Hematopoietic multipotent progenitor cell treated with erythropoietin and hydrocortisone succinate and interleukin-3 and kit ligand, for 15 days (in vitro differentiated cells): ENCODE results near the gene LMLN.
A peak's percentile ranks its signal among the peaks of the same experiment; 100 is the strongest.
"Not testable (repeated sequence)": the region's sequence is repeated elsewhere in the genome, so short reads cannot be mapped to it uniquely, and the experiment has no call there.

Experiments
- DNase-seq: peaks from one replicate; pipeline ENCODE4 v3.0.0-alpha.2; 2015; ENCODE audit warnings: low spot score

Gene LMLN, protein sequence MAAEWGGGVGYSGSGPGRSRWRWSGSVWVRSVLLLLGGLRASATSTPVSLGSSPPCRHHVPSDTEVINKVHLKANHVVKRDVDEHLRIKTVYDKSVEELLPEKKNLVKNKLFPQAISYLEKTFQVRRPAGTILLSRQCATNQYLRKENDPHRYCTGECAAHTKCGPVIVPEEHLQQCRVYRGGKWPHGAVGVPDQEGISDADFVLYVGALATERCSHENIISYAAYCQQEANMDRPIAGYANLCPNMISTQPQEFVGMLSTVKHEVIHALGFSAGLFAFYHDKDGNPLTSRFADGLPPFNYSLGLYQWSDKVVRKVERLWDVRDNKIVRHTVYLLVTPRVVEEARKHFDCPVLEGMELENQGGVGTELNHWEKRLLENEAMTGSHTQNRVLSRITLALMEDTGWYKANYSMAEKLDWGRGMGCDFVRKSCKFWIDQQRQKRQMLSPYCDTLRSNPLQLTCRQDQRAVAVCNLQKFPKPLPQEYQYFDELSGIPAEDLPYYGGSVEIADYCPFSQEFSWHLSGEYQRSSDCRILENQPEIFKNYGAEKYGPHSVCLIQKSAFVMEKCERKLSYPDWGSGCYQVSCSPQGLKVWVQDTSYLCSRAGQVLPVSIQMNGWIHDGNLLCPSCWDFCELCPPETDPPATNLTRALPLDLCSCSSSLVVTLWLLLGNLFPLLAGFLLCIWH

GRCh38 chr3:197959891-197960693 is at the start of gene LMLN:
Gene LMLN, plus strand, starts transcription at chr3:197960217. Its CDS starts 29 bp downstream, at chr3:197960246.
- peak; percentile 97 for DNase-seq

DNA sequence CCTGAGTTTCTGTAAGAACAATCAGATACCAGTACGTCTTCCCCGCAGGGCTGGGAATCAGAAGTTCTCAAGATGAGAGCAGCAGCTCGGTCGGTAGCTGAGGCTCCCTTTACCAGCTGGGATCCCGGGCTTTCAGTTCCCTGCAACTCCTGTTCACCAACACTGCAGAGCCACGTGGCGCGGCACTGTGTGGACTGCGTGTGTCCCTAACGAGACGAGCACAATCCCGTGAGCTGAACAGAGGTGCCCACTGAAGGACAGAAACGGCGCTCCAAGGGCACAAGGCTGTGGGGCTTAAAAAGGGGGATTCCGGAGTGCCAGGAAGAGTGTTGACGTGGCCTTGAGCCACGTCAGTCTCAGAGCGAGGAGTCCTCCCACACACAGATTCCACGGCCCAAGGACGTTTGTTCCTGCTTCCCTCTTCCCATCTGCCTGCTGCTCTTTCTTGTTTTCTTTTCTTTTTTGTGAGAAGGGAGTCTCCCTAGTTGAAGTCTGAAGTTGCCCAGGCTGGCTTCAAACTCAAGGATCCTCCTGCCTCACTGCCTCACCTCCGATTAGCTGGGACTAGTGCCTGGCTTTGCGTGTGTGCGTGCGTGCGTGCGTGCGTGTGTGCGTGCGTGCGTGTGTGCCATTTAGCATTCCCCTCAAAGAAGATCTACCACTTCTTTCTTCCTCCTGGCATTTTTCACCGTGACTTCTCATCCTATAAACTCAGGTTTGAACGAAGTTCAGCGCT is 47.1 kb upstream of the LMLN start:
- no peak for DNase-seq

DNA sequence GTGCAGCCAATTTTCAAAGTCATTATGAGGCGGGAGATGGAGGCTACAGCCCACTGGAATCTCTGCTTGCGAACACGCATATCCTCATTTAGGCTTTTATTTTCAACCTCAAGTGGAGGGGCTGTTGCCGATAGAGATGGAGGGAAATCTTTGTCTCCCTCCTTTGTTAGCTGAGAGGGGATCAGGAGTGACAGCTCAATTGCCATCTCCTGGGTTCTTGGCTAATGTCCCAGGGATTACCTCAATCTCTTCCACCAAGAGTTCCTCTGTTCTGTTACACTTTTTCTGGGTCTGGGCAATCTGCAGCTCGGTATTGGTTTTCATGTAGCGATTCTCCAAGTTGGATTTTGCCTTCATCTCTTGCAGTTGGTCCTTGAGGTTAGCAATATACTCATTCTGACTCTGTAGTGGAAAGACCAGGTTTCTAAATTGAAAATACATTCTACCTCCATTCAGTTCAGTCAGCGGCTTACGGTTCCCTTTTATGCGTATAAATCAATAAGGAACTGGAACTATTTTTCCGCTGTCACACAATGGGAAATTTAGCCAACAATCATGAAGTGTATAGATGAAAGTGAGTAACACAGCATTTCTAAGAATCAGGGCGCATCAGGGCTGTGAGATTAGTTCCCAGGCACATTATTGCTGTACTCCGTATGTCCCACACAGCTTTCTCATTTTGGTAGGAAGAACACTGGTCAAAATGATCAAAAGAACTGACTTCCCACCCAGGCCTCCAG is 46.2 kb upstream of the LMLN start:
- DNase-seq = no peak

DNA sequence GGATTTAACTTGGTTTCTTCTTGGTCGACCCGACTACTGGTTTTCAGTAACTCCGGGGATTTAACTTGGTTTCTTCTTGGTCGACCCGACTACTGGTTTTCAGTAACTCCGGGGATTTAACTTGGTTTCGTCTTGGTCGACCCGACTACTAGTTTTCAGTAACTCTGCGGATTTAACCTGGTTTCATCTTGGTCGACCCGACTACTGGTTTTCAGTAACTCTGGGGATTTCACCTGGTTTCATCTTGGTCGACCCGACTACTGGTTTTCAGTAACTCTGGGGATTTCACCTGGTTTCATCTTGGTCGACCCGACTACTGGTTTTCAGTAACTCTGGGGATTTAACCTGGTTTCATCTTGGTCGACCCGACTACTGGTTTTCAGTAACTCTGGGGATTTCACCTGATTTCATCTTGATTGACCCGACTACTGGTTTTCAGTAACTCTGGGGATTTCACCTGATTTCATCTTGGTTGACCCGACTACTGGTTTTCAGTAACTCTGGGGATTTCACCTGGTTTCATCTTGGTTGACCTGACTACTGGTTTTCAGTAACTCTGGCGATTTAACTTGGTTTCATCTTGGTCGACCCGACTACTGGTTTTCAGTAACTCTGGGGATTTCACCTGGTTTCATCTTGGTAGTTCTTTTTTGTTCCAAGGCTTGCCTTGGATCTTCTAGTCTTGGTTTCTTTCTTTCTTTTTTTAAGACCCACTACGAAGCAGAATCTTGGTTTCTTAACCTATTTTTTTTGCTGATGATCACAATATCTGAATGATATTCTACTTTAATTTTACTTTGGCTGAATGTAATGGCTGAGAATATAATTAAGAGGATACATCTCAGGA is 38.4 kb upstream of the LMLN start:
- DNase-seq = not testable (repeated sequence)

GRCh38 chr3:197926418-197926817 is 33.6 kb upstream of the LMLN start:
- DNase-seq = no peak

DNA sequence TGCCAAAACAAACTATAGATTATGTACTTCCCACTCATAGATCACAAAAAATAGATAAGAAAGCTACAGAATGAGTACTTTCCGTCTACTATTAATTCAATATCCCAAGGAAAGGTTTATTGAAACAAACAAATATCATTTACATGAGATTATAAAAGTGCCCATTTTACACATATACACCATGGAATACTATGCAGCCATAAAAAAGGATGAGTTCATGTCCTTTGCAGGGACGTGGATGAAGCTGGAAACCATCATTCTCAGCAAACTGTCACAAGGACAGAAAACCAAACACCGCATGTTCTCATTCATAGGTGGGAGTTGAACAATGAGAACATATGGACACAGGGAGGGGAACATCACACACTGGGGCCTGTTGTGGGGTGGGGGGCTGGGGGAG is 32.4 kb upstream of the LMLN start:
- not testable (repeated sequence) for DNase-seq

- DNase-seq = no peak
These were observed 23.1 kb upstream of the LMLN start for GRCh38 chr3:197936819-197937384.

- no peak for DNase-seq
These were observed 19.2 kb upstream of the LMLN start for GRCh38 chr3:197940745-197941384.

DNA sequence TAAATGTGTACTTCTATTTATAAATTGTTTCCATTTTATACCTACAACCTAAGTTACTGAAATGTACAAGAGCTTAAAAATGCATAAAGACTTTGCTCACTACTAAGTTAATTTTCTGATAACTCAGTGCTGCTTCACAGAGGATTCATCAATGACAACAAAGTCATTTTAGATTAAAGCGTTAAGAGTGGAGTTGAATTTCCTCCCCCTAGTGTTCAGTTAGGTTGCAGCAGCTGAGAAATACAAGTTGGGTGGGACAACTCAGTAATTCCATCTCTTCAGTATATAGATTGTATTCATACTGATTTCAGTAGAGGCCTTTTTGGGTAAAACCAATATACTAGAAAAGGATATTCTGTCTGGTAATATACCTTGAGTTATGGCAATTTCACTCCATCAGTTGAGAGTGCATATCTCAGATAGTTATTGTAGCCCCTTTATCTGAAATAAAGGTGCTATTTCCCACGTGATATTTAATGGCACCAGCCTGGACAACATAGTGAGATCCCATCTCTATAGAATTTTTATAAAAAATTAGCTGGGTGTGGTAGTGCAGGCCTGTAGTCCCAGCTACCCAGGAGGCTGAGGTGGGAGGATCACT is 17.0 kb upstream of the LMLN start:
- DNase-seq = peak; percentile 63

- no peak for DNase-seq
These were observed 10.7 kb upstream of the LMLN start for GRCh38 chr3:197949191-197949777.

- peak; percentile 97 for DNase-seq
These were observed 10.0 kb upstream of the LMLN start, which contains the start of gene RPL35A for GRCh38 chr3:197949778-197950676. Gene RPL35A, plus strand, starts transcription at chr3:197950190. Its CDS starts 778 bp downstream, at chr3:197950968.

DNA sequence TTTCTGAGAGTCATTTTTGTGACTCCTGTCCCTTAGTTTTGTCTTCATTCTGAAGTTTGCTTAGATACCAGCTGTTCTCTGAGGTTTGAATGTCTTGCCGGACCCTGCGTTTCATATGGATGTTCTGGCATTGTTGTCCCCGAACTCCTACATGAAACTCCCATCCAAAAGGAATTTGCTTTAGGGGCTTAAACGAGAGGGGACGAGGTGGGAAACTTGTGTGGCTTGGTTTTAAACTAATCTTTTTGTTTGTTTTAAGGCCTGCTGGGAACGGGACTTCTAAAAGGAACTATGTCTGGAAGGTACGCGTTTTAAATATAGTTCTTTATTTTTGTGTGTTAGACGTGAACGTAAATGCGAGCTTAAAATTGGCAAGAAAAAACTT is 9.3 kb upstream of the LMLN start:
- no peak for DNase-seq

DNA sequence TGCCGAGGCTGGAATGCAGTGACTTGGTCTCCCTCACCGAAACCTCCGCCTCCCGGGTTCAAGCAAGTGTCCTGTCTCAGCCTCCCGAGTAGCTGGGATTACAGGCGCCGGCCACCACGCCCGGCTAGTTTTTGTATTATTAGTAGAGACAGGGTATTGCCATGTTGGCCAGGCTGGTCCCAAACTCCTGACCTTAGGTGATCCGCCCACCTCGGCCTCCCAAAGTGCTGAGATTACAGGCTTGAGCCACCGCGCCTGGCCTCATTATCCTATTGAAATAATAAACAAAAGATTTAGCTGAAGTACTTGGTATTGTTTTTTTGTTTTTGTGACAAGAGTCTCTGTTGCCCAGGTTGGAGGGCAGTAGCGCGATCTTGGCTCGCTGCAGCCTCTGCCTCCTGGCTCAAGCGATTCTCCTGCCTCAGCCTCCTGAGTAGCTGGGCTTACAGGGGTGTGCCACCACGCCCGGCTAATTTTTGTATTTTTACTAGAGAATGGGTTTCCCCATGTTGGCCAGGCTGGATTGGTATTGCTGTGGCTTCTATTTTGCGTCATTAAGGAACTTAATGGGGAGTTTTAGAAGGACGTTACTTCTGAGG is 8.5 kb upstream of the LMLN start:
- DNase-seq = no peak

- DNase-seq = no peak
These were observed 7.6 kb upstream of the LMLN start for GRCh38 chr3:197952440-197952839.

DNA sequence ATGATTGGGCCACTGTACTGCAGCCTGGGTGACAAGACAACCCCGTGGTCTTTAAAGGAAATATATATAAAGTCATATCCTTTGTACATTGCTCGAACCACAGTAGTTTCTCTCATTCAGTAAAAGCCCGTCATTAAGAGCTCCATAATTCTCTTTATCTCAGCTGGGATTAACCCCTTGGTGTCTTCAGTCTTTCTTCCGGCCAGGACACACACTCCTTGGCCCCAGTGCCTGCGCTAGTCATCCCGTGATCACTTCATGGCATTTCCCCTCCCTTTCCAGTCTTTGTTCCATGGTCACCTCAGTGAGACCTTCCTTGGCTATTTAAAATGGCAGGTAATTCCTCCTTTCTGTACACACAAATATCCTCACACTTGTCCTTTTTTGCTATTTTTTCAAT is 6.7 kb upstream of the LMLN start:
- DNase-seq = no peak

DNA sequence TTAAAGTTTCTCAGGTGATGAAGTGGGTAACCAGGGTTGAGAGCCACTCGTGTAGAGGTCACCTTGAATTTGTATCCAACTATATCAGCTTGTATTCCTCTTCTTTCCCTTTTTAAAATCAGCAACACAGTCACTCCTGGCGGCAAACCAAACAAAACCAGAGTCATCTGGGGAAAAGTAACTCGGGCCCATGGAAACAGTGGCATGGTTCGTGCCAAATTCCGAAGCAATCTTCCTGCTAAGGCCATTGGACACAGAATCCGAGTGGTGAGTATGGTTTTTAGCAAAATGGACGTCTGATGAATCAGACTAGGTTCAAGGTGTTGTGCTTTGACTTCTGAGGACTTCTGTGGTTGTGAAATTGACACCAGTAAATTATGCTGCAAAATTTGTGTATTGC is 6.1 kb upstream of the LMLN start:
- no peak for DNase-seq

- no peak for DNase-seq
These were observed 4.0 kb upstream of the LMLN start for GRCh38 chr3:197955892-197956477.
